CD14-positive monocyte (primary cell): ENCODE measurements around the gene TRMT5. TPM values are rescaled to one million over a fixed set of nuclear protein-coding genes. Genes with fewer than 3 reads are reported as not detected.

Source experiments
- DNase-seq, 3 donors: peaks; one replicate each; pipeline ENCODE4 v3.0.0-alpha.2; 2011 to 2022
- H2AFZ ChIP-seq: 2 replicates; pipeline ENCODE4 v1.6.0; 2012; ENCODE audit warnings: mild to moderate bottlenecking, low read depth, low read length, inconsistent platforms; ENCODE audit not compliant: insufficient read depth, poor library complexity, severe bottlenecking
- H3K27ac ChIP-seq, 2 donors: 1 replicate in 1 of 2; 2 replicates in 1 of 2; pipeline ENCODE4 v1.5.1; 2012 to 2013; ENCODE audit warnings: low read length in 2 of 2, control low read depth in 1 of 2, inconsistent platforms in 1 of 2, low read depth in 1 of 2, mild to moderate bottlenecking in 1 of 2
- H3K27me3 ChIP-seq, 2 donors: one replicate each; pipeline versions ENCODE4 v1.6.0 to v1.6.1; 2011 to 2013; ENCODE audit warnings: low read length in 2 of 2; ENCODE audit not compliant: control insufficient read depth in 2 of 2, insufficient read depth in 2 of 2
- H3K36me3 ChIP-seq, 2 donors: replicated peaks in 1 of 2; 1 replicate in 1 of 2; 2 replicates in 1 of 2; pipeline versions ENCODE4 v1.5.1 to v1.6.1; 2012 to 2013; ENCODE audit warnings: low read length in 2 of 2, control low read depth in 1 of 2, inconsistent platforms in 1 of 2, mild to moderate bottlenecking in 1 of 2; ENCODE audit not compliant: insufficient read depth in 2 of 2, control insufficient read depth in 1 of 2
- H3K4me1 ChIP-seq, 2 donors: 1 replicate in 1 of 2; 2 replicates in 1 of 2; pipeline versions ENCODE4 v1.5.1 to v1.6.1; 2012 to 2013; ENCODE audit warnings: low read length in 2 of 2, control low read depth in 1 of 2, inconsistent platforms in 1 of 2, mild to moderate bottlenecking in 1 of 2, moderate library complexity in 1 of 2; ENCODE audit not compliant: insufficient read depth in 2 of 2, control insufficient read depth in 1 of 2
- H3K4me2 ChIP-seq: replicated peaks from 2 replicates; pipeline ENCODE3; 2012; ENCODE audit warnings: low read length, moderate library complexity, mild to moderate bottlenecking; ENCODE audit not compliant: poor library complexity, severe bottlenecking; ENCODE audit errors: extremely low read depth
- H3K4me3 ChIP-seq, 3 experiments: fragments of 200-600 bp in 1 of 3; sonication (generic) in 1 of 3; replicated peaks in 1 of 3; 1 replicate in 2 of 3; 2 replicates in 1 of 3; pipeline ENCODE4 v1.5.1; 2011 to 2013; ENCODE audit warnings: low read length in 3 of 3, mild to moderate bottlenecking in 3 of 3, control low read depth in 2 of 3, low read depth in 2 of 3, inconsistent platforms in 1 of 3, moderate library complexity in 1 of 3
- H3K79me2 ChIP-seq: 2 replicates; pipeline ENCODE4 v1.6.0; 2012; ENCODE audit warnings: mild to moderate bottlenecking, control low read depth, inconsistent platforms, low read length, moderate library complexity; ENCODE audit not compliant: insufficient read depth
- H3K9ac ChIP-seq: 2 replicates; pipeline ENCODE4 v1.6.0; 2017; ENCODE audit warnings: low read length, mild to moderate bottlenecking; ENCODE audit not compliant: insufficient read depth, poor library complexity, severe bottlenecking
- H3K9me3 ChIP-seq, 2 donors: replicated peaks in 1 of 2; 1 replicate in 1 of 2; 2 replicates in 1 of 2; pipeline versions ENCODE4 v1.5.1 to v1.6.1; 2012 to 2013; ENCODE audit warnings: low read length in 2 of 2, control low read depth in 1 of 2; ENCODE audit not compliant: control insufficient read depth in 1 of 2, insufficient read depth in 1 of 2
- H4K20me1 ChIP-seq: 2 replicates; pipeline ENCODE4 v1.6.0; 2012; ENCODE audit warnings: mild to moderate bottlenecking, low read length, control low read depth, moderate library complexity; ENCODE audit not compliant: insufficient read depth
- H3K27ac Mint-ChIP-seq, 7 donors: one replicate each; pipeline ENCODE4 v1.8.0; 2020; ENCODE audit warnings: mild to moderate bottlenecking in 7 of 7, mixed read lengths in 7 of 7, moderate library complexity in 6 of 7, inconsistent platforms in 2 of 7
- H3K27me3 Mint-ChIP-seq, 3 donors: one replicate each; pipeline ENCODE4 v1.8.0; 2021 to 2022; ENCODE audit warnings: low read depth in 3 of 3, mild to moderate bottlenecking in 3 of 3, mixed read lengths in 3 of 3, moderate library complexity in 3 of 3, inconsistent platforms in 1 of 3
- H3K36me3 Mint-ChIP-seq, 2 donors: one replicate each; pipeline ENCODE4 v1.8.0; 2020; ENCODE audit warnings: mixed read lengths in 2 of 2, inconsistent platforms in 1 of 2, mild to moderate bottlenecking in 1 of 2
- H3K4me1 Mint-ChIP-seq: one replicate; pipeline ENCODE4 v1.8.0; 2020; ENCODE audit warnings: mild to moderate bottlenecking, mixed read lengths
- H3K4me3 Mint-ChIP-seq, 2 donors: one replicate each; pipeline ENCODE4 v1.8.0; 2020; ENCODE audit warnings: mild to moderate bottlenecking in 2 of 2, mixed read lengths in 2 of 2, moderate library complexity in 1 of 2
- H3K9me3 Mint-ChIP-seq, 7 donors: one replicate each; pipeline ENCODE4 v1.8.0; 2020 to 2022; ENCODE audit warnings: mixed read lengths in 7 of 7, mild to moderate bottlenecking in 6 of 7, moderate library complexity in 6 of 7, inconsistent platforms in 2 of 7
- CTCF ChIP-seq: fragments of 200-600 bp; IDR thresholded peaks from one replicate; pipeline ENCODE4 v1.8.0; 2022; ENCODE audit warnings: antibody characterized with exemption, mild to moderate bottlenecking
- WGBS: methylation state at CpG from one replicate; pipeline ENCODE4 v1.1.5; 2013; ENCODE audit warnings: missing lambda C conversion rate; ENCODE audit not compliant: insufficient coverage; 5-methylcytosine and 5-hydroxymethylcytosine counted together
- intact Hi-C, 2 donors: fragments of 100-400 bp; cut with micrococcal nuclease; formaldehyde crosslinking; loops; one replicate each; pipeline versions ENCODE4 v1.15.0 to v1.15.1; 2023
- polyA plus RNA-seq, 3 donors: library from polyadenylated mRNA; depleted of rRNA in 1 of 3; unstranded in 2 of 3; stranded (reverse) in 1 of 3; fragments of 300-500 nt in 2 of 3; fragments of >200 nt in 1 of 3; fragmentation: Illumina TruSeq in 2 of 3; gene quantifications; 1 replicate in 2 of 3; 2 replicates in 1 of 3; pipeline ENCODE4 v1.2.3, GENCODE V29; 2012 to 2021

TRMT5 gene
- polyA plus RNA-seq, 3 donors = 0.89 to 2.8 (median 1.9) TPM

GRCh38 chr14:60998617-60999016, 17.7 kb upstream of the TRMT5 start:
- H3K27ac Mint-ChIP-seq = no peak overlapping the region
- no peak for TF ChIP-seq CTCF
- no peak for DNase-seq
- no peaks in the 10 kb centered on the region for H3K27me3 Mint-ChIP-seq
- no peaks in the 10 kb centered on the region for H3K27me3 ChIP-seq
- peaks cover 5 to 11% of the 10 kb centered on the region in 2 donors for H3K36me3 ChIP-seq
- H3K9me3 ChIP-seq = peaks cover 0 to 2% of the 10 kb centered on the region in 2 donors
- WGBS = 100% methylated on average over 2 of the region's 9 CpGs
- no peaks in the 10 kb centered on the region for H3K79me2 ChIP-seq
- no peak overlapping the region for H3K4me3 ChIP-seq
- no peak overlapping the region for H2AFZ ChIP-seq
- no peak overlapping the region for H3K27ac ChIP-seq
- H3K36me3 Mint-ChIP-seq = peaks cover 20 to 24% of the 10 kb centered on the region in 2 donors
- H3K4me3 Mint-ChIP-seq = no peak overlapping the region
- H3K9me3 Mint-ChIP-seq = peaks cover 0 to 7% (median 4%) of the 10 kb centered on the region in 7 donors
- no peaks in the 10 kb centered on the region for H3K4me1 Mint-ChIP-seq
- H4K20me1 ChIP-seq = no peaks in the 10 kb centered on the region
- H3K9ac ChIP-seq = no peak overlapping the region
- H3K4me2 ChIP-seq = no peak overlapping the region
- no peaks in the 10 kb centered on the region for H3K4me1 ChIP-seq
- intact Hi-C loops = no loop called here

DNA sequence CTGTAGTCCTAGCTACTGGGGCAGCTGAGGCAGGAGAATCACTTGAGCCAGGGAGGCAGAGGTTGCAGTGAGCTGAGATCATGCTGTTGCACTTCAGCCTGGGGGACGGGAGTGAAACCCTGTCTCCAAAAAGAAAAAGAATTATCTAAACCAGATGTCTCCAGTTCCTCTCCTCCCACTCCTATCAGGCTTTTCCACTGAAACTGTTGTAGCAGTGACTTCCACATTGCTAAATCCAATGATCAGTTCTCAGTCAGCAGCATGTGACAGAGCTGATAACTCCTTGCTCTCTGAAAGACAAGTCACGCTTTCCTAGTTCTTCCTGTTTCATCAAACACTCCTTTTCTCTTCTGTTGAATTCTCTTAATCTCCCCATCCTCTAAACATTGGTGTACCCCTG, 8.7 kb upstream of the TRMT5 start:
- no peaks in the 10 kb centered on the region for H4K20me1 ChIP-seq
- H3K9me3 ChIP-seq = no peaks in the 10 kb centered on the region
- TF ChIP-seq CTCF = no peak
- Mint-ChIP-seq H3K27me3 (no peaks in the 10 kb centered on the region), H3K4me3 (no peak overlapping the region), H3K36me3 (peaks cover 29 to 37% of the 10 kb centered on the region in 2 donors), H3K27ac (no peak overlapping the region), H3K9me3 (no peaks in the 10 kb centered on the region), H3K4me1 (peaks cover 11% of the 10 kb centered on the region)
- H2AFZ ChIP-seq = no peak overlapping the region
- WGBS = 29% methylated on average over 1 of the region's 2 CpGs
- H3K27me3 ChIP-seq = no peaks in the 10 kb centered on the region
- H3K27ac ChIP-seq = no peak overlapping the region
- peaks cover 11% of the 10 kb centered on the region for H3K79me2 ChIP-seq
- no peak overlapping the region for H3K4me2 ChIP-seq
- no peak overlapping the region for H3K9ac ChIP-seq
- intact Hi-C loops = loop anchor here in 1 of 2 donors (10.0 kb wide), 1 partner anchor 115 kb away; no protein-coding TSS in a partner anchor
- DNase-seq = no peak
- peaks cover 28 to 87% of the 10 kb centered on the region in 2 donors for H3K36me3 ChIP-seq
- H3K4me3 ChIP-seq = no peak overlapping the region
- peaks cover 12 to 15% of the 10 kb centered on the region in 2 donors for H3K4me1 ChIP-seq
